Activated CD4-positive, alpha-beta T cell treated with anti-CD3 and anti-CD28 coated beads for 36 hours (primary cell): Measurements from ENCODE around the gene PUS1. TPM values are rescaled to one million over a fixed set of nuclear protein-coding genes. Genes with fewer than 3 reads are reported as not detected.
"Not testable (repeated sequence)": the region's sequence is repeated elsewhere in the genome, so short reads cannot be mapped to it uniquely, and the experiment has no call there.

Source experiments
- ATAC-seq: fragments of 200-7000 bp; cut with Tn5 transposase; one replicate; pipeline ENCODE4 v1.10.0; 2021; ENCODE audit warnings: mild to moderate bottlenecking, moderate library complexity
- CTCF ChIA-PET: fragments of 350-600 bp; sonication (Branson Sonifier 250); formaldehyde crosslinking; loops from one replicate; lab custom pipeline; 2021; ENCODE audit warnings: antibody characterized with exemption; lab: Charles Lee
- POLR2A ChIA-PET: fragments of 350-600 bp; sonication (Branson Sonifier 250); formaldehyde crosslinking; loops from one replicate; lab custom pipeline; 2021; ENCODE audit warnings: antibody characterized with exemption, inconsistent platforms; lab: Charles Lee
- DNase-seq: peaks from one replicate; pipeline ENCODE4 v3.0.0-alpha.2; 2020
- H3K27ac Mint-ChIP-seq: one replicate; pipeline ENCODE4 v1.8.0; 2021; ENCODE audit warnings: mixed read lengths
- H3K27me3 Mint-ChIP-seq: one replicate; pipeline ENCODE4 v1.8.0; 2021; ENCODE audit warnings: mixed read lengths
- H3K36me3 Mint-ChIP-seq: one replicate; pipeline ENCODE4 v1.8.0; 2021; ENCODE audit warnings: low read depth, mixed read lengths
- H3K4me1 Mint-ChIP-seq: one replicate; pipeline ENCODE4 v1.8.0; 2021; ENCODE audit warnings: mixed read lengths
- H3K4me3 Mint-ChIP-seq: one replicate; pipeline ENCODE4 v1.8.0; 2021; ENCODE audit warnings: mild to moderate bottlenecking, moderate library complexity, mixed read lengths
- H3K9me3 Mint-ChIP-seq: one replicate; pipeline ENCODE4 v1.8.0; 2021; ENCODE audit warnings: low read depth, mixed read lengths
- intact Hi-C, 2 experiments: fragments of 100-400 bp; cut with DNase I in 1 of 2; cut with micrococcal nuclease in 1 of 2; formaldehyde crosslinking; loops; one replicate each; pipeline versions ENCODE4 v1.14.2 to v1.15.1; 2022 to 2024; cut with DNase I, micrococcal nuclease
- total RNA-seq, 2 experiments: library from RNA; stranded (reverse); gene quantifications; one replicate each; pipeline ENCODE4 v1.2.3, GENCODE V29; 2021

PUS1 gene
- total RNA-seq, 2 experiments from 2014 or later: 37.8 to 56.5 TPM

- H3K4me1 Mint-ChIP-seq: peaks cover 11% of the 10 kb centered on the region
- CTCF ChIA-PET: interaction anchor here (0.6 kb wide), 1 partner anchor 8 kb away, joined by 4 read pairs; no protein-coding TSS in a partner anchor
- no peak overlapping the region for H3K4me3 Mint-ChIP-seq
- POLR2A ChIA-PET: no interaction called here
- H3K9me3 Mint-ChIP-seq: no peaks in the 10 kb centered on the region
- no peak overlapping the region for H3K27ac Mint-ChIP-seq
- ATAC-seq (no peak), DNase-seq (no peak)
- intact Hi-C loops: no loop called here
- H3K27me3 Mint-ChIP-seq: no peaks in the 10 kb centered on the region
- peaks cover 53% of the 10 kb centered on the region for H3K36me3 Mint-ChIP-seq
Observed at GRCh38 chr12:131943389-131943788, 14.3 kb downstream of the PUS1 start.

- intact Hi-C loops: no loop called here
- ATAC-seq (no peak), DNase-seq (no peak)
- Mint-ChIP-seq H3K4me1 (peaks cover 16% of the 10 kb centered on the region), H3K4me3 (no peak overlapping the region), H3K9me3 (no peaks in the 10 kb centered on the region), H3K36me3 (peaks cover 51% of the 10 kb centered on the region), H3K27me3 (no peaks in the 10 kb centered on the region), H3K27ac (no peak overlapping the region)
- CTCF ChIA-PET: interaction anchor here (0.6 kb wide), 1 partner anchor 8 kb away, joined by 4 read pairs; no protein-coding TSS in a partner anchor
- POLR2A ChIA-PET: no interaction called here
Observed at GRCh38 chr12:131943876-131944275, 14.8 kb downstream of the PUS1 start.

- no peak overlapping the region for H3K4me3 Mint-ChIP-seq
- ChIA-PET POLR2A (no interaction called here), CTCF (interaction anchor here (0.9 kb wide), 1 partner anchor 9 kb away, joined by 3 read pairs; no protein-coding TSS in a partner anchor)
- H3K27ac Mint-ChIP-seq: no peak overlapping the region
- no peaks in the 10 kb centered on the region for H3K27me3 Mint-ChIP-seq
- peaks cover 42% of the 10 kb centered on the region for H3K36me3 Mint-ChIP-seq
- peaks cover 24% of the 10 kb centered on the region for H3K4me1 Mint-ChIP-seq
- no peak for DNase-seq
- ATAC-seq: no peak
- intact Hi-C loops: loop anchor here in 1 of 2 experiments (5.0 kb wide), 1 partner anchor 232 kb away; the partner anchor contains the start of gene SFSWAP
- H3K9me3 Mint-ChIP-seq: no peaks in the 10 kb centered on the region
Observed at GRCh38 chr12:131944601-131945251, 15.7 kb downstream of the PUS1 start.

- ChIA-PET CTCF (no interaction called here), POLR2A (no interaction called here)
- Mint-ChIP-seq H3K27ac (no peak overlapping the region), H3K9me3 (no peaks in the 10 kb centered on the region), H3K4me3 (no peak overlapping the region), H3K4me1 (peaks cover 29% of the 10 kb centered on the region), H3K36me3 (peaks cover 27% of the 10 kb centered on the region), H3K27me3 (no peaks in the 10 kb centered on the region)
- intact Hi-C loops: loop anchor here in 1 of 2 experiments (5.0 kb wide), 1 partner anchor 234 kb away; the partner anchor contains the start of gene SFSWAP
- ATAC-seq (no peak), DNase-seq (no peak)
Observed at GRCh38 chr12:131946757-131947156, 17.7 kb downstream of the PUS1 start.

- no peak for ATAC-seq
Observed at GRCh38 chr12:131947482-131948027, 18.5 kb downstream of the PUS1 start.

GRCh38 chr12:131948166-131948712 is 19.2 kb downstream of the PUS1 start:
- no peak for ATAC-seq
- no peaks in the 10 kb centered on the region for H3K9me3 Mint-ChIP-seq
- no peak for DNase-seq
- no peaks in the 10 kb centered on the region for H3K27me3 Mint-ChIP-seq
- CTCF ChIA-PET: interaction anchor here (1.0 kb wide), 1 partner anchor 1078 kb away, joined by 3 read pairs; no protein-coding TSS in a partner anchor
- H3K36me3 Mint-ChIP-seq: peaks cover 21% of the 10 kb centered on the region
- H3K4me1 Mint-ChIP-seq: peaks cover 38% of the 10 kb centered on the region
- peak overlapping the region; percentile 71 for H3K4me3 Mint-ChIP-seq
- peak overlapping the region; percentile 84 for H3K27ac Mint-ChIP-seq
- intact Hi-C loops: loop anchor here in 1 of 2 experiments (2.0 to 5.0 kb wide), 2 partner anchors 236 to 881 kb away; partner anchors contain the start of genes GOLGA3 and SFSWAP
- POLR2A ChIA-PET: interaction anchor here (0.6 kb wide), 1 partner anchor 1965 kb away, joined by 3 read pairs; no protein-coding TSS in a partner anchor

More at GRCh38 chr12:131947482-131948027, 18.5 kb downstream of the PUS1 start:
- H3K9me3 Mint-ChIP-seq: no peaks in the 10 kb centered on the region
- peaks cover 24% of the 10 kb centered on the region for H3K36me3 Mint-ChIP-seq
- intact Hi-C loops: loop anchor here in 1 of 2 experiments (2.0 to 5.0 kb wide), 2 partner anchors 235 to 881 kb away; partner anchors contain the start of genes GOLGA3 and SFSWAP
- H3K4me3 Mint-ChIP-seq: no peak overlapping the region
- ChIA-PET CTCF (no interaction called here), POLR2A (no interaction called here)
- no peaks in the 10 kb centered on the region for H3K27me3 Mint-ChIP-seq
- peaks cover 31% of the 10 kb centered on the region for H3K4me1 Mint-ChIP-seq
- peak overlapping the region; percentile 84 for H3K27ac Mint-ChIP-seq
- no peak for DNase-seq

- Mint-ChIP-seq H3K4me3 (peak overlapping the region; percentile 71), H3K4me1 (peaks cover 42% of the 10 kb centered on the region), H3K27ac (peak overlapping the region; percentile 89), H3K36me3 (peaks cover 16% of the 10 kb centered on the region)
- H3K9me3 Mint-ChIP-seq, H3K27me3 Mint-ChIP-seq, POLR2A ChIA-PET, ATAC-seq, DNase-seq: not testable (repeated sequence)
- intact Hi-C loops: loop anchor here (1.0 to 5.0 kb wide), 9 partner anchors 20 to 1078 kb away; partner anchors contain the start of genes PUS1 (in 2 of the 2), ULK1 (in 2 of the 2), FBRSL1 (in 1 of the 2) and GOLGA3 (in 1 of the 2)
- CTCF ChIA-PET: interaction anchor here (0.7 to 1.2 kb wide), 3 partner anchors 12 to 1079 kb away, joined by 3 to 4 read pairs (median 3); no protein-coding TSS in a partner anchor
Observed at GRCh38 chr12:131948713-131949430, 19.8 kb downstream of the PUS1 start.

- H3K9me3 Mint-ChIP-seq: no peaks in the 10 kb centered on the region
- DNase-seq (peak; percentile 97), ATAC-seq (peak; percentile 96)
- intact Hi-C loops: loop anchor here (1.0 to 5.0 kb wide), 10 partner anchors 20 to 1078 kb away; partner anchors contain the start of genes PUS1 (in 2 of the 2), ULK1 (in 2 of the 2), DDX51 (in 1 of the 2) and FBRSL1 (in 1 of the 2)
- CTCF ChIA-PET: interaction anchor here (0.7 to 1.2 kb wide), 3 partner anchors 13 to 1079 kb away, joined by 3 to 4 read pairs (median 3); no protein-coding TSS in a partner anchor
- peak within 1 kb of the TSS; percentile 88 for H3K4me3 Mint-ChIP-seq
- peak within 1 kb of the TSS; percentile 93 for H3K27ac Mint-ChIP-seq
- peaks cover 10% of the 10 kb centered on the region for H3K36me3 Mint-ChIP-seq
- H3K4me1 Mint-ChIP-seq: peaks cover 42% of the 10 kb centered on the region
- H3K27me3 Mint-ChIP-seq: no peaks in the 10 kb centered on the region
- POLR2A ChIA-PET: no interaction called here
Observed at GRCh38 chr12:131949431-131950181, 20.5 kb downstream of the PUS1 start, which contains the start of gene EP400. TSS of gene EP400 (plus strand) at chr12:131949942. CDS start at chr12:131960620, 10,678 bp downstream.

- H3K27me3 Mint-ChIP-seq: no peaks in the 10 kb centered on the region
- H3K4me3 Mint-ChIP-seq: peak overlapping the region; percentile 88
- CTCF ChIA-PET: interaction anchor here (0.6 kb wide), 2 partner anchors 23 to 102 kb away, joined by 3 read pairs; no protein-coding TSS in a partner anchor
- intact Hi-C loops: loop anchor here in 1 of 2 experiments (1.0 kb wide), 1 partner anchor 194 kb away; the partner anchor contains the start of genes DDX51 and NOC4L
- peaks cover 42% of the 10 kb centered on the region for H3K4me1 Mint-ChIP-seq
- H3K36me3 Mint-ChIP-seq: peaks cover 5% of the 10 kb centered on the region
- H3K9me3 Mint-ChIP-seq: no peaks in the 10 kb centered on the region
- H3K27ac Mint-ChIP-seq: peak overlapping the region; percentile 93
- ATAC-seq (peak; percentile 9), DNase-seq (peak; percentile 66)
- POLR2A ChIA-PET: no interaction called here
Observed at GRCh38 chr12:131950182-131950913, 21.3 kb downstream of the PUS1 start.
